ENCODE results near the gene LIN7A.

The LIN7A gene

GRCh38 chr12:80847575-80847974 lies 90.2 kb downstream of the LIN7A start:
- no peaks in the 10 kb centered on the region for H3K4me1 Mint-ChIP-seq
- H3K4me3 Mint-ChIP-seq = no peak overlapping the region
- H3K36me3 Mint-ChIP-seq = no peaks in the 10 kb centered on the region
- H3K27me3 Mint-ChIP-seq = no peaks in the 10 kb centered on the region
- no peaks in the 10 kb centered on the region for H3K9me3 Mint-ChIP-seq
- no peak overlapping the region for H3K27ac Mint-ChIP-seq

GRCh38 chr12:80846952-80847351 lies 90.8 kb downstream of the LIN7A start:
- Mint-ChIP-seq H3K36me3 (no peaks in the 10 kb centered on the region), H3K4me1 (no peaks in the 10 kb centered on the region), H3K4me3 (no peak overlapping the region), H3K27ac (no peak overlapping the region), H3K27me3 (no peaks in the 10 kb centered on the region), H3K9me3 (no peaks in the 10 kb centered on the region)

GRCh38 chr12:80845639-80846038 lies 92.1 kb downstream of the LIN7A start:
- Mint-ChIP-seq H3K27me3 (no peaks in the 10 kb centered on the region), H3K4me3 (no peak overlapping the region), H3K36me3 (no peaks in the 10 kb centered on the region), H3K4me1 (no peaks in the 10 kb centered on the region), H3K9me3 (no peaks in the 10 kb centered on the region), H3K27ac (no peak overlapping the region)

- H3K27me3 Mint-ChIP-seq = no peaks in the 10 kb centered on the region
These were observed 93.8 kb downstream of the LIN7A start for GRCh38 chr12:80843969-80844368.

GRCh38 chr12:80838708-80839107 lies 99.0 kb downstream of the LIN7A start:
- Mint-ChIP-seq H3K9me3 (no peaks in the 10 kb centered on the region), H3K27ac (no peak overlapping the region), H3K36me3 (no peaks in the 10 kb centered on the region), H3K4me1 (no peaks in the 10 kb centered on the region), H3K4me3 (no peak overlapping the region), H3K27me3 (no peaks in the 10 kb centered on the region)

More at GRCh38 chr12:80843969-80844368, 93.8 kb downstream of the LIN7A start:
- Mint-ChIP-seq H3K4me1 (no peaks in the 10 kb centered on the region), H3K9me3 (no peaks in the 10 kb centered on the region), H3K27ac (no peak overlapping the region), H3K36me3 (no peaks in the 10 kb centered on the region), H3K4me3 (no peak overlapping the region)

- peaks cover 4% of the 10 kb centered on the region for H3K9me3 Mint-ChIP-seq
- no peaks in the 10 kb centered on the region for H3K36me3 Mint-ChIP-seq
- no peak overlapping the region for H3K4me3 Mint-ChIP-seq
- no peaks in the 10 kb centered on the region for H3K4me1 Mint-ChIP-seq
- no peak overlapping the region for H3K27ac Mint-ChIP-seq
- no peaks in the 10 kb centered on the region for H3K27me3 Mint-ChIP-seq
These were observed 99.6 kb downstream of the LIN7A start for GRCh38 chr12:80838024-80838658.

GRCh38 chr12:80837342-80837978 lies 100.3 kb downstream of the LIN7A start:
- Mint-ChIP-seq H3K4me3 (no peak overlapping the region), H3K27ac (no peak overlapping the region), H3K36me3 (no peaks in the 10 kb centered on the region), H3K4me1 (no peaks in the 10 kb centered on the region), H3K9me3 (peaks cover 7% of the 10 kb centered on the region), H3K27me3 (no peaks in the 10 kb centered on the region)

- no peaks in the 10 kb centered on the region for H3K27me3 Mint-ChIP-seq
- H3K9me3 Mint-ChIP-seq = peaks cover 7% of the 10 kb centered on the region
- H3K4me3 Mint-ChIP-seq = no peak overlapping the region
- no peak overlapping the region for H3K27ac Mint-ChIP-seq
- H3K4me1 Mint-ChIP-seq = no peaks in the 10 kb centered on the region
- no peaks in the 10 kb centered on the region for H3K36me3 Mint-ChIP-seq
These were observed 103.0 kb downstream of the LIN7A start for GRCh38 chr12:80834724-80835123.

GRCh38 chr12:80830533-80831088 lies 107.1 kb downstream of the LIN7A start:
- Mint-ChIP-seq H3K4me1 (no peaks in the 10 kb centered on the region), H3K4me3 (no peak overlapping the region), H3K27me3 (no peaks in the 10 kb centered on the region), H3K27ac (no peak overlapping the region), H3K9me3 (peaks cover 11% of the 10 kb centered on the region), H3K36me3 (no peaks in the 10 kb centered on the region)

- Mint-ChIP-seq H3K27ac (no peak overlapping the region), H3K4me3 (no peak overlapping the region), H3K36me3 (no peaks in the 10 kb centered on the region), H3K4me1 (no peaks in the 10 kb centered on the region), H3K9me3 (peaks cover 11% of the 10 kb centered on the region), H3K27me3 (no peaks in the 10 kb centered on the region)
These were observed 108.0 kb downstream of the LIN7A start for GRCh38 chr12:80829767-80830166.

- H3K4me1 Mint-ChIP-seq = no peaks in the 10 kb centered on the region
- H3K9me3 Mint-ChIP-seq = peaks cover 4% of the 10 kb centered on the region
- H3K4me3 Mint-ChIP-seq = no peak overlapping the region
- no peak overlapping the region for H3K27ac Mint-ChIP-seq
- H3K36me3 Mint-ChIP-seq = no peaks in the 10 kb centered on the region
- H3K27me3 Mint-ChIP-seq = no peaks in the 10 kb centered on the region
These were observed 112.2 kb downstream of the LIN7A start for GRCh38 chr12:80825506-80825905.

- H3K4me3 Mint-ChIP-seq = no peak overlapping the region
- peaks cover 4% of the 10 kb centered on the region for H3K9me3 Mint-ChIP-seq
- no peak overlapping the region for H3K27ac Mint-ChIP-seq
- H3K4me1 Mint-ChIP-seq = no peaks in the 10 kb centered on the region
- no peaks in the 10 kb centered on the region for H3K27me3 Mint-ChIP-seq
- H3K36me3 Mint-ChIP-seq = no peaks in the 10 kb centered on the region
These were observed 114.3 kb downstream of the LIN7A start for GRCh38 chr12:80823393-80823792.

GRCh38 chr12:80821513-80822000 lies 116.2 kb downstream of the LIN7A start:
- no peak overlapping the region for H3K27ac Mint-ChIP-seq
- H3K9me3 Mint-ChIP-seq = no peaks in the 10 kb centered on the region
- H3K36me3 Mint-ChIP-seq = no peaks in the 10 kb centered on the region
- no peaks in the 10 kb centered on the region for H3K27me3 Mint-ChIP-seq
- H3K4me1 Mint-ChIP-seq = no peaks in the 10 kb centered on the region
- no peak overlapping the region for H3K4me3 Mint-ChIP-seq

- H3K4me3 Mint-ChIP-seq = no peak overlapping the region
- H3K36me3 Mint-ChIP-seq = no peaks in the 10 kb centered on the region
- no peak overlapping the region for H3K27ac Mint-ChIP-seq
- no peaks in the 10 kb centered on the region for H3K27me3 Mint-ChIP-seq
- H3K4me1 Mint-ChIP-seq = no peaks in the 10 kb centered on the region
- H3K9me3 Mint-ChIP-seq = no peaks in the 10 kb centered on the region
These were observed 118.9 kb downstream of the LIN7A start for GRCh38 chr12:80818878-80819277.

- Mint-ChIP-seq H3K36me3 (no peaks in the 10 kb centered on the region), H3K9me3 (no peaks in the 10 kb centered on the region), H3K4me3 (no peak overlapping the region), H3K27me3 (no peaks in the 10 kb centered on the region), H3K4me1 (no peaks in the 10 kb centered on the region), H3K27ac (no peak overlapping the region)
These were observed 122.4 kb downstream of the LIN7A start for GRCh38 chr12:80815351-80815750.

GRCh38 chr12:80814453-80814852 lies 123.3 kb downstream of the LIN7A start:
- H3K27me3 Mint-ChIP-seq = no peaks in the 10 kb centered on the region
- no peak overlapping the region for H3K27ac Mint-ChIP-seq
- no peak overlapping the region for H3K4me3 Mint-ChIP-seq
- no peaks in the 10 kb centered on the region for H3K9me3 Mint-ChIP-seq
- H3K36me3 Mint-ChIP-seq = no peaks in the 10 kb centered on the region
- no peaks in the 10 kb centered on the region for H3K4me1 Mint-ChIP-seq
